AG10803 (cell line): ENCODE data around the gene TRIM52.
A peak's percentile ranks its signal among the peaks of the same experiment; 100 is the strongest.

Source experiments
- DNase-seq: peaks from one replicate; pipeline ENCODE4 v3.0.0; 2010; ENCODE audit warnings: low read depth
- H3K4me3 ChIP-seq: 2 replicates; pipeline ENCODE4 v1.5.1; 2011; ENCODE audit warnings: mild to moderate bottlenecking, low read length, control low read depth
- TF ChIP-seq, protein P1 (sequence below): conservative IDR thresholded peaks from 2 replicates; pipeline ENCODE4 v1.5.1; 2011; ENCODE audit warnings: mild to moderate bottlenecking, low read length, control low read depth, inconsistent platforms

The TRIM52 gene

DNA sequence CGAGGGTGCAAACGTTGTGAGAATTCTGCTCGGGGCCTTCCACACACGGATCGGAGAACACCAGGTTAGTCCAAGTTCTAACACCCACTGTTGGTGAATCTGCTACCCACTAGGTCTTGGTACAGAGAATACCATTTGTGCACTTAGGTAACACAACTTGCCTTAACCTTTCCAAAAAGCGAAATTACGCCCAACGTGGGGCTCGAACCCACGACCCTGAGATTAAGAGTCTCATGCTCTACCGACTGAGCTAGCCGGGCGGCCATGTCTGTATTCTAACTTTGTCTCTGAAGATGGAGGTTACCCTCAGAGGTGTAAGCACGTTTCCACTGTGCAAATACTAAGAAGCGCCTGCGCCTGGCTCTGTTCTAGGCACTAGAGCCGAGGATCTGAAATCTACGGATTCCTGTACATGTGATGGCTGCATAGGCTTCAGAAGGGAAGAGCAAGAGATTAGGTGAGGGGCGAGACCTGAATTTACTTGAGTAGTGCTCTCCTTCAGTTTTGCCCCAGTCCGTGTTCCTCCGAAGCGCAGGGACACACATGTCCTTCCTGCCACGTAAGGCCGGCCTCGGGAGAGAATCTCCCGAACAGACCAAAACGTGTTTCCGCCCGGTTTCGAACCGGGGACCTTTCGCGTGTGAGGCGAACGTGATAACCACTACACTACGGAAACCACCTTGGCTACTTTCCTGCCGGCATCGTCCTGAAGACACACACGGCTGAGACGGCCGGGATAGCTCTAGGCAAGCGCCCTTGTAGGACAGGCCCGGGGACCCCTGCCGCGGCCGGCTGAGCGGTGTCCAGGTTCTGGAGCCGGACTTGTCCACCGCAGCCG lies 38.9 kb downstream of the TRIM52 start:
- H3K4me3 ChIP-seq, result peak overlapping the region; percentile 99
- TF ChIP-seq, protein P1, sequence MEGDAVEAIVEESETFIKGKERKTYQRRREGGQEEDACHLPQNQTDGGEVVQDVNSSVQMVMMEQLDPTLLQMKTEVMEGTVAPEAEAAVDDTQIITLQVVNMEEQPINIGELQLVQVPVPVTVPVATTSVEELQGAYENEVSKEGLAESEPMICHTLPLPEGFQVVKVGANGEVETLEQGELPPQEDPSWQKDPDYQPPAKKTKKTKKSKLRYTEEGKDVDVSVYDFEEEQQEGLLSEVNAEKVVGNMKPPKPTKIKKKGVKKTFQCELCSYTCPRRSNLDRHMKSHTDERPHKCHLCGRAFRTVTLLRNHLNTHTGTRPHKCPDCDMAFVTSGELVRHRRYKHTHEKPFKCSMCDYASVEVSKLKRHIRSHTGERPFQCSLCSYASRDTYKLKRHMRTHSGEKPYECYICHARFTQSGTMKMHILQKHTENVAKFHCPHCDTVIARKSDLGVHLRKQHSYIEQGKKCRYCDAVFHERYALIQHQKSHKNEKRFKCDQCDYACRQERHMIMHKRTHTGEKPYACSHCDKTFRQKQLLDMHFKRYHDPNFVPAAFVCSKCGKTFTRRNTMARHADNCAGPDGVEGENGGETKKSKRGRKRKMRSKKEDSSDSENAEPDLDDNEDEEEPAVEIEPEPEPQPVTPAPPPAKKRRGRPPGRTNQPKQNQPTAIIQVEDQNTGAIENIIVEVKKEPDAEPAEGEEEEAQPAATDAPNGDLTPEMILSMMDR, result no peak; the same call in 1 of the 2 replicates
- DNase-seq, result peak; percentile 97

DNA sequence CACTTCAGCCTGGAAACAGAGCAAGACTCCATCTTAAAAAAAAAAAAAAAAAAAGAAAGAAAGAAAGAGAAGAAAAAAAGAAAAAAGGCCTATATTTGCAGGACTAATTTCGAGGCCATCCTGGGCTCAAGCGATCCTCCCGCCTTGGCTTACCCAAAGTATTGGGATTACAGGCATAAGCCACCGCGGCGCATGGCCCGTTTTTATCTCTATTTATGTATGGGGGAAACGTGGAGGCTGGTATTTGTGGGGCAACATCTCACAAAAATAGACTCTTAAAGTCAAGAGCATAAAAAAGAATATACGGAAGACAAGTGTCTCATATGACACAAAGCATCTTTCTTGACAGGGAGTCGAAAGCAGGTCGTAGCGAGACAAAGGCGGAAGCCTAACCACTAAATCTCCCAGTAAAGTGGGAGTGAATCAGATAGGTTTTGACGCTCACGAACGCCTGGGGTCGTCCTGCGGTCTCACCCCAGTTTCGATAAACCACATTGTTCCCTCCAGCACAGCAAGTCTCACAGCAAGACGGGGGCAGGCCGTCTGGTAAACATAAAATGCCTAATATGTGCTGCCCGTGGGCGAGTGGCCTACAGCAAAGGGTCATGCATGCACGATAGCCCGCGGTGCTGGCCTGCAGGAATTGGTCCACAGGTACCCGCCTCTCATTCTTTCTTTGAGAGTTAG lies 39.7 kb downstream of the TRIM52 start:
- no peak for DNase-seq
- H3K4me3 ChIP-seq, result peak overlapping the region; percentile 13
- TF ChIP-seq, protein P1, result no peak

DNA sequence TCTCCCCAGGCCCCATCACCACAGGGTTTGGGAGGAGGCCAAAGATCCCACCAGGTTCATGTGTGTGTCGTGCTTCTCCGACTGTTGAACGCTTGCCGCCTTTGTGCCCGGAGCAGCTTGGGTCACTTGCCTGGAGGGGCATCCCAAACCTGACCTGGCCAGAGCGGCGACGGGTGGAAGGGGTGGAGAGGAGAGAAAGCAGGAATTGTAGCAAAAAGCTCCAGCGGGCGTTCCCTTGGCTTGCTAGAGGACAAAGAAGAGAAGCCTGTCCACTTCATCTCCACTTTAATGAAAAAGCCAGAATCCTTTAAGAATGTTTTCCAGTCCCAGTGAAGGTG lies 40.8 kb downstream of the TRIM52 start:
- TF ChIP-seq, protein P1, result no peak
- H3K4me3 ChIP-seq, result no peak overlapping the region
- DNase-seq, result no peak

DNA sequence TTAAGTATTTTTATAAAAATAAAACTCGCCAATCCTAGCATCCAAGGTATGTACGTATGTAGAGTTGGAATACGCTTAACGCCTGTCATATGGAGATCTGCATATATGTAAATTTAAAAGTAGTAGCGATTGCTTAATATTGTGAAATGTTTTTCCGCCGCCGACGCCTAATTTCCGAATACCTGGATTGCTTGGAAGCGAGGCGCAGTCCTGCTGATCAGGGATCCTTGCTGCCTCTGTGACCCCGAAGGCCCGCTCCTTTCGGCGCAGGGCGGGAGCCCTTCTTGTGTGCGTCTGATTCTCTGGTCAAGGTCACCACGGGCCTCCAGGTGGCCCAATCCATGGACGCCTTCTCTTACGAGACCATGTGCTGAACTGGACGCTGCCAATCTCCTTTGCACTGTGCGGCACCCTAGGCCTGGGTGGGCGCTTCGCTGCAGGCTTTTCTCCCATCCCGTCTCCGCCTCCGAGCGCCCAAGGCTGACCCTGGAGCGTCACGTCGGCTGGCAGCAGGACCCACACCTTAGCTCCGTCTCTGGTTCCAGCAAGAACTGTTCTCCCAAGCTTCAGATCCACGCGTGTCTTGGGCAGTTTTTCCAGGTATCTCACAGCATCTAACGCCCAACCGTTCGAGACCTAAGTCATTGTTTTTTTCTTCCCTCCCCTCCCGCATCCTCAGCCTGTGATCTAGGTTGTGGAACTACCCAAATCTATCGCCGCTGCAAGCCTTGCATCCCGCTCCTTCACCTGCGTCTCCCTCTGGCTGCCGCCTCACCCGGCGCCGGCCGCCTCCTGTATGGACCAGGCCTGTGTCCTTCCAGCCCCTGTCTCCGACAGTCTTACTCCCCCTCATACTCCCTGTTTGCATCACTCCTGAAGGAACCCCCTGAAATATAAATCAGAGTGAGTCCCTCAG lies 41.4 kb downstream of the TRIM52 start:
- TF ChIP-seq, protein P1, result no peak
- DNase-seq, result no peak
- no peak overlapping the region for H3K4me3 ChIP-seq

DNA sequence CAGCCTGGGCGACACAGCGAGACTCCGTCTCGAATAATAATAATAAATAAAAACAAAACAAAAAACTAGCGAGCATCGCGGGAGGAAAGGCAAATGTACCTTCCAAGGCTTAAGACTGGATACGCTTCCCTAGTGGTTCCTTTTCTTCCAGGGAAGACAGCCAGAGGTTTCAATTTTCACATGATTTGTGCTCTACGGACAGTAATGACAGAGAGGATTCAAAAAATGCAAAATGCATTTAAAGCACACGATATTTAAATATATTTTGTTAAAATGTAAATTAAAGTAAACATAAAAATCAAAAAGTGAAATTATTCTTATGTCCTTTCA lies 42.2 kb downstream of the TRIM52 start:
- no peak for DNase-seq
- TF ChIP-seq, protein P1, result no peak
- peak overlapping the region; percentile 39 for H3K4me3 ChIP-seq

DNA sequence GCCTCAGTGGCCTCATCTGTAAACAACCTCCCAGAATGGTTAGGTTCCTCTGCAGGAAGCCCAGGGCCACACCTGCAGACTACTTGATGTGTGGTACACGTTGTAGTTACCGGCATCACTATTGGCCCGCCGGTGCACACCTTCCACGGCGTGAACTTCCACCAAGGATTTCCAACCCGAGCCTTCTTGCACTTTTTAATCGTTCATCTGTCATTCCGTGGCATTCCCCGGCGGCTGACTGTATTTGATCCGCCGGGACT lies 43.2 kb downstream of the TRIM52 start:
- H3K4me3 ChIP-seq, result peak overlapping the region; percentile 51
- no peak for DNase-seq
- TF ChIP-seq, protein P1, result no peak
